PC-3 (cell line): Measurements from ENCODE around the gene CTF1.

Source experiments
- EZH2 ChIP-seq: fragments of 300-600 bp; sonication (generic); IDR thresholded peaks from one replicate; pipeline ENCODE4 v1.6.1; 2017; ENCODE audit warnings: antibody characterized with exemption, mild to moderate bottlenecking, low read length; ENCODE audit not compliant: unreplicated experiment
- TF ChIP-seq, protein P1 (sequence below): fragments of 300-600 bp; sonication (generic); conservative IDR thresholded peaks from 2 replicates; pipeline ENCODE4 v1.5.1; 2017; ENCODE audit warnings: antibody characterized with exemption, low read depth, mild to moderate bottlenecking, low read length

- no peak for TF ChIP-seq EZH2
- TF ChIP-seq, protein P1, sequence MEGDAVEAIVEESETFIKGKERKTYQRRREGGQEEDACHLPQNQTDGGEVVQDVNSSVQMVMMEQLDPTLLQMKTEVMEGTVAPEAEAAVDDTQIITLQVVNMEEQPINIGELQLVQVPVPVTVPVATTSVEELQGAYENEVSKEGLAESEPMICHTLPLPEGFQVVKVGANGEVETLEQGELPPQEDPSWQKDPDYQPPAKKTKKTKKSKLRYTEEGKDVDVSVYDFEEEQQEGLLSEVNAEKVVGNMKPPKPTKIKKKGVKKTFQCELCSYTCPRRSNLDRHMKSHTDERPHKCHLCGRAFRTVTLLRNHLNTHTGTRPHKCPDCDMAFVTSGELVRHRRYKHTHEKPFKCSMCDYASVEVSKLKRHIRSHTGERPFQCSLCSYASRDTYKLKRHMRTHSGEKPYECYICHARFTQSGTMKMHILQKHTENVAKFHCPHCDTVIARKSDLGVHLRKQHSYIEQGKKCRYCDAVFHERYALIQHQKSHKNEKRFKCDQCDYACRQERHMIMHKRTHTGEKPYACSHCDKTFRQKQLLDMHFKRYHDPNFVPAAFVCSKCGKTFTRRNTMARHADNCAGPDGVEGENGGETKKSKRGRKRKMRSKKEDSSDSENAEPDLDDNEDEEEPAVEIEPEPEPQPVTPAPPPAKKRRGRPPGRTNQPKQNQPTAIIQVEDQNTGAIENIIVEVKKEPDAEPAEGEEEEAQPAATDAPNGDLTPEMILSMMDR, result no peak
Measured at GRCh38 chr16:30882429-30883310, 13.7 kb upstream of the CTF1 start.
